ENCODE data around the gene NBEAL1.

DNA sequence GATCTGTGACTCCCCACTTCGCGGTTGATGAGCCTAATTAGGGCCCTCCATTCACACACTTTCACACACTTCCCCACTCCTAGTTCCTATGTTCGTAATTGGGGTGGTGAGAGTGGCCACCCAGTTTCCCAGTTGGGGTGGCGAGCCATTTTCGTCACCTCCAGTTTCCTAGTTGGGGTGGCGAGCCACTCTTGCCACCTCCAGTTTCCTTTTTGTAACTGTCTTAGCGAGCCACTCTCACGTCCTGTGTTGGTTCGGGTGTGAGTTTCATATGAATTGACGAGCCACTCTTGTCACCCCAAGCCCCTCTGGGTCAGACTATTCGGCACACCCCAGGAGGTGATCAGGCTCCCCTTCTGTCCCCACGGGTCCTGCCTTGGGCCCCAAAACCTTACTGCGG is 238.1 kb downstream of the NBEAL1 start:
- TF ChIP-seq POLR2AphosphoS5 (IDR thresholded peaks at IDR 0.05; ENCODE audit: low read depth, low read length): no peak
- no peak for TF ChIP-seq POLR2A (IDR thresholded peaks at IDR 0.05; ENCODE audit: low read depth, low read length)

Measured in GM12892 (cell line).